ENCODE measurements around the gene PGLYRP4. TPM values are rescaled to one million over a fixed set of nuclear protein-coding genes. Genes with fewer than 3 reads are reported as not detected.

PGLYRP4 gene

DNA sequence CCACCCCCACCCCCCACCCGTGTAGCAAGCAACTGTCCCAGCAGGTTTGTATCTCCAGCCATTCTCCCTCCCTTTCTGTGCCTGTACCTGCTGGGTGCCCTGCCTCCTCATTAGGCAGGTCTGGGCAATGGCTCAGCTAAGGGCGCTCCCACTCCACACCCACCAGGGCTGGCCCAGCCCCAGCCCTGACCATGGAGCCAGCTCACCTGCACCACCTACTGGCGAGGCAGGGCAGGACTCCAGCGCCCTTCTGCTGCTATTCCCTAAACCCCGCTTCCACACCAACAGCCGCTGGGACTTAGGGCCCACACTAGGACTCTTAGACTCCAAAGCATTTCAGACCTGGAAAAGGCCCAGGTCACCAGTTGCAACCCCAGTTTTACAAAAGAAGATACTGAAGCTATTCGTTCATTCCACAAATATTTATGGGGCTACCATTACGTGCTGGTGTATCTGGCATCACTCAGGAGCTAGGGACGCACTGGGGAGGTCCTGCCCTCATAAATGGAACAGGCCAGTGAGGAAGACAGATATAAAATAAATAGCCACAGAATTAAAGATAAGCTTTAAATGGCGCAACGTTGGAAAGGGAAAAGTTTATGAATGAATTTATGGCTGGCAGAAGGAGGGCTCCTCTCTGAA lies 59.9 kb downstream of the PGLYRP4 start:
- Histone ChIP-seq H3K27me3 (ENCODE audit: control insufficient read depth in 1 of 2, insufficient read depth in 1 of 2, low read length in 2 of 2) (peaks cover 0 to 43% of the 10 kb centered on the region in 2 experiments), H3K27ac (ENCODE audit: low read length, poor library complexity, severe bottlenecking) (no peak overlapping the region), H2BK5ac (ENCODE audit: low read depth, low read length, poor library complexity, severe bottlenecking) (no peak overlapping the region), H3K4me1 (ENCODE audit: control insufficient read depth, insufficient read depth, low read depth, low read length) (no peaks in the 10 kb centered on the region), H3K4me3 (ENCODE audit: insufficient read depth in 1 of 2, low read depth in 1 of 2, low read length in 2 of 2) (no peak overlapping the region), H2BK15ac (ENCODE audit: low read depth, poor library complexity, severe bottlenecking) (no peak overlapping the region), H2AK5ac (ENCODE audit: low read length, severe bottlenecking) (no peak overlapping the region), H4K91ac (ENCODE audit: low read length) (no peak overlapping the region), H3K18ac (ENCODE audit: low read depth in 1 of 2, low read length in 2 of 2) (no peak overlapping the region), H3K14ac (ENCODE audit: low read length in 2 of 2) (no peak overlapping the region), H3K79me1 (replicated peaks; ENCODE audit: low read length, poor library complexity, severe bottlenecking) (no peaks in the 10 kb centered on the region), H2AFZ (ENCODE audit: low read depth, low read length) (no peak overlapping the region), H3K9ac (ENCODE audit: low read length) (no peak overlapping the region), H3K4ac (ENCODE audit: low read depth in 1 of 2, low read length in 2 of 2) (no peak overlapping the region), H3K4me2 (ENCODE audit: low read length, poor library complexity, severe bottlenecking) (no peak overlapping the region), H4K8ac (ENCODE audit: low read length) (no peak overlapping the region), H2BK120ac (ENCODE audit: low read depth, low read length) (no peak overlapping the region), H3K36me3 (ENCODE audit: control insufficient read depth in 1 of 2, insufficient read depth in 2 of 2, low read depth in 1 of 2, low read length in 2 of 2) (no peaks in the 10 kb centered on the region), H2BK12ac (ENCODE audit: low read length in 2 of 2) (no peak overlapping the region), H3K9me3 (ENCODE audit: control insufficient read depth, low read length) (no peaks in the 10 kb centered on the region), H3K23ac (ENCODE audit: low read length in 2 of 2) (no peak overlapping the region)
- no peak for DNase-seq
- WGBS: 49% methylated on average over 10 of the region's 11 CpGs

Small RNAs within 50 kb of the gene (small RNA-seq; reads per million reads assigned to genes)
- gene RNU6-160P (ENCODE audit: low read depth): not detected
- gene S100A15A (ENCODE audit: low read depth): not detected

Measured in mesenchymal stem cell (in vitro differentiated cells and primary cell).